HG03558 (cell line): ENCODE results near the gene PTPRN2.

Source experiments
- ATAC-seq: cut with Tn5 transposase; IDR thresholded peaks from one replicate; pipeline ENCODE4 v1.9.1; 2021; ENCODE audit warnings: moderate number of reproducible peaks; ENCODE audit not compliant: unreplicated experiment; ENCODE audit errors: extremely low read depth

PTPRN2 gene

DNA sequence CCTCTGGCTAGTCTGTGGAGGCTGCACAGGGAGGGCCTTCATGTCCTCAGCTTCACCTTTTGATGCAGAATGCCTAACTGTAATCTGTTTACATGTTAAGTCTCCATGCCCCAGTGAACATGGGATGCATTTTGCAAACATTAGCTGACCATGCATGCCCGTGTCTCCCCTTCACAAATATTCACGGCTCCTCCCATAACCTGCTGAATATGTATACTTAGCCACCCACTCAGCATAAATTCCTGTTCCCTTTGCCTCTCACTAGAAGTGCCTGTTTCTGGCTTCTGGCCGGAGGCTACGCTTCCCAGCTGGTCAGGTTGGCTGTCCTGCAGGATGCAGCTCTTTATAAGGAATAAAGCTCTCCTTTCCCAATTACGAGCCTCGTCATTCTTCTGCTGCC lies 698.1 kb downstream of the PTPRN2 start:
- no peak for ATAC-seq

- no peak for ATAC-seq
These were observed 699.0 kb downstream of the PTPRN2 start for GRCh38 chr7:157888579-157888978.

DNA sequence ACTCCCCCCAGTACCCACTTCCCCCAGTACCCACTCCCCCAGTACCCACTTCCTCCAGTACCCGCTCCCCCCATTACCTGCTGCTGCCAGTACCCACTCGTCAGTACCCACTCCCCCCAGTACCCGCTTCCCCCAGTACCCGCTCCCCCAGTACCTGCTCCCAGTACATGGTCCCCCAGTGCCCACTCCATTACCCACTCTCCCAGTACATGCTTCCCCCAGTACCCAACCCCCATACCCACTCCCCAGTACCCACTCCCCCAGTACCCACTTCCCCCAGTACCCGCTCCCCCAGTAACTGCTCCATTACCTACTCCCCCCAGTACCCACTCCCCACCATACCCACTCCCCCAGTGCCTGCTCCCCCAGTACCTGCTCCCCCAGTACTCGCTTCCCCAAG lies 700.2 kb downstream of the PTPRN2 start:
- ATAC-seq, result no peak

- no peak for ATAC-seq
These were observed 700.9 kb downstream of the PTPRN2 start for GRCh38 chr7:157886711-157887110.

DNA sequence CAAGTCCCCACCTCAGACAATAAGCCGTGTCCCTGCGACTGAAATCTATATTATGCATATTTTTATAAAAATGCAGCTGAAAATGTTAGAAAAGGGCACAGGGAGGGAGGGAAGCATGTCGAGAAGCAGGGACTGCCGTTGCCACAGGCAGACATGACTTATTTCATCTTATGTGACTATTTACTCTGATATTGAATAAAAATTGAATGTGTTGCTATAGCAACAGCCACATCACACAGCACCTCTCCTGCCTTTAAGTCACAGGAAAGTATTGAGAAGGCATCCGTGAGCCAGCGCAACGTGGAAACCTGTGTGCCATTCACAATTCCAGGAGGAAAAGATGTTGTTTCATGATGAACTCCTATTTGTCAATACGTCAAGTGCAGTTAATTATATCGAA lies 701.4 kb downstream of the PTPRN2 start:
- no peak for ATAC-seq

DNA sequence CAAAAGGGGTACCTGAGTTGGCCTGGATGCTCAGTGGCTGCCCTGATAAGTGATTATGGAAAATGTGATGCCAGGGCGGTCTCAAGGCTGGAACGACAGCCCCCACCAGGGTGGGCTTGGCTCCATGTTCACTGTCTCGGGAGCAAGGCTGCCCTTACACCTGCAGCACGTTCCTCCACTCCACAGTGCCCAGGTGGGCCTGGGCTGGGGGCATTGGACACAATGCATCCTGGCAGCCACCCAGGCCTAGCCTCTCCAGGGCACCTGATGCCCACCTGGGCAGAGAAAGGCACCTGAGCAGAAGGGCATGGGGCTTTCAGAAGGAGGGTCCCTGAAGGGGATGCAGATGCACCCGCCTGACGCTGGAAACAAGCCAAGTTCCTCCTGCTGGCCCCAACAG lies 702.5 kb downstream of the PTPRN2 start:
- no peak for ATAC-seq

- ATAC-seq, result no peak
These were observed 703.1 kb downstream of the PTPRN2 start for GRCh38 chr7:157884461-157885062.

DNA sequence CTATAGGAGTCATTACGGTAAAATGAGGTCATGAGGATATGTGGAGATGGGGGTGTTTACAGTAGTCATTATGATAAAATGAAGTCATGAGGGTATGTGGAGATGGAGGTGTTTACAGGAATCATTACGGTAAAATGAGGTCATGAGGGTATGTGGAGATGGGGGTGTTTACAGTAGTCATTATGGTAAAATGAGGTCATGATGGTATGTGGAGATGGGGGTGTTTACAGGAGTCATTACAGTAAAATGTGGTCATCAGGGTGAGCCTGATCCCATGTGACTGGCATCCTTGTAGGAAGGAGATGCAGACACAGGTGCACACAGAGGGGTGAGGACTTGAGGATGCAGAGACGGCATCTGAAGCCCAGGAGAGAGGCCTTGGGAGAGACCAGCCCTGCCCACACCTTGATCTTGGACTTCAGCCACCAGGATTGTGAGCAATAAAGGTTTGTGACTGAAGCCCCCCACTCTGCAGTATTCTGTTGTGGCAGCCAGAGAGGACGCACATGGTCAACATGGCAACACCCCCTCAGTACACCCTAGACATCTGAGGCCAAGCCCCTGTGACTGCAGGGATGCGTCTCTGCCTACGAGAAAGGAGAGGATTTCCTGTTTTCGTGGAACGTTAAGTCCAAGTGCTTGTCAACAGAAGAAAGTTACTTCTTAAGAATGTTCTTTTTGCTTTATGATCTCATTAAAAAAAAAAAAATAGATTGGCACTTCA lies 706.4 kb downstream of the PTPRN2 start:
- ATAC-seq, result no peak

- ATAC-seq, result no peak
These were observed 708.2 kb downstream of the PTPRN2 start for GRCh38 chr7:157879391-157879790.

GRCh38 chr7:157877298-157878090 lies 710.1 kb downstream of the PTPRN2 start:
- no peak for ATAC-seq

GRCh38 chr7:157876469-157877285 lies 710.9 kb downstream of the PTPRN2 start:
- no peak for ATAC-seq

- no peak for ATAC-seq
These were observed 712.1 kb downstream of the PTPRN2 start for GRCh38 chr7:157875230-157876179.

- no peak for ATAC-seq
These were observed 712.8 kb downstream of the PTPRN2 start for GRCh38 chr7:157874870-157875229.

- no peak for ATAC-seq
These were observed 713.3 kb downstream of the PTPRN2 start for GRCh38 chr7:157874208-157874816.

GRCh38 chr7:157873664-157874063 lies 714.0 kb downstream of the PTPRN2 start:
- no peak for ATAC-seq

DNA sequence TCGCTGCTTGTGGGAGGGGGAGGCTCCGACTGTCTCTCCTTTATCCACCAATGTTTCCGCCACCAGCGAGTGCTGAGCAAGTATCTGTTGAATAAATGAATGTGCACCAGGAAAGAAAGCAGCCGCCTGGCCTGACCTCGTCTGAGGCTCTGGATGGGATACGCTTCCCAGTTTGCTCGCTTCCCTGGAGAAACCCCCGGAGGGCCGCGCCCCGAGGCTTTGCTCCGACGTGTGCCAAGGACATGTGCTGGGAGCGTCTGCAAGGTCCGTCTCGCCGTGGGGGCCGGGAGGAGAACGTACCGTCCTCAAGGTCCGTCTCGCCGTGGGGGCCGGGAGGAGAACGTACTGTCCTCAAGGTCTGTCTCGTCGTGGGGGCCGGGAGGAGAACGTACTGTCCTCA lies 714.4 kb downstream of the PTPRN2 start:
- no peak for ATAC-seq

DNA sequence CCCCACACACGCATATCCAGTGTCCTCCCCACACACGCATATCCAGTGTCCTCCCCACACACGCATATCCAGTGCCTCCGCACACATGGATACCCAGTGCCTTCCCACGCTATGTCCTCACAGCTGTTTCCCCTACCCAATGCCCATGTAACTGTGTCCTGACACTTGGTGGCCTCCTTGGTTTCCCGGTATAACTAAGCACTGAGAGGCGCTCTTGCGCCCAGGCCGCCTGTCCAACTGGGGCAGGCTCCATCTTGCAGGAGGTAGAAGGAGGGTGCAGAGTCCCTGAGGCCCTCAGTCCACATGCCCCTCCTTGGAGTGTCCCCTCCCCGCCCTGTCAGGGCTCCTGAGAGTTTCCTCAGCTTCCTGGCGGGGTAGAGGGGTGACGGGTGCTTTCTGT lies 715.2 kb downstream of the PTPRN2 start:
- no peak for ATAC-seq

DNA sequence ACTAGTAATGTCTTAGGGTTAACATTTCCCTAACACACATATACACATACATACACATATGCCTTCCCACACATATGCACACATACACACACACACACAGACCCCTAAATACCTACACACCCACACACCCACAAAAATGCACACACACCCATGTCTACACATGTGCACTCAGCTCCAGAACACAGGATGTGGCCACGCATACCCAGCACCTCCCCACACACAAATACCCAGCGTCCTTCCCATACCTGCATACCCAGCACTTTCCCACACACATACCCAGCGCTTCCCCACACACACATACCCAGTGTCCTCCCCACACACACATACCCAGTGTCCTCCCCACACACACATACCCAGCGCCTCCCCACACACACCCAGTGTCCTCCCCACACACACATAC lies 715.9 kb downstream of the PTPRN2 start:
- no peak for ATAC-seq

DNA sequence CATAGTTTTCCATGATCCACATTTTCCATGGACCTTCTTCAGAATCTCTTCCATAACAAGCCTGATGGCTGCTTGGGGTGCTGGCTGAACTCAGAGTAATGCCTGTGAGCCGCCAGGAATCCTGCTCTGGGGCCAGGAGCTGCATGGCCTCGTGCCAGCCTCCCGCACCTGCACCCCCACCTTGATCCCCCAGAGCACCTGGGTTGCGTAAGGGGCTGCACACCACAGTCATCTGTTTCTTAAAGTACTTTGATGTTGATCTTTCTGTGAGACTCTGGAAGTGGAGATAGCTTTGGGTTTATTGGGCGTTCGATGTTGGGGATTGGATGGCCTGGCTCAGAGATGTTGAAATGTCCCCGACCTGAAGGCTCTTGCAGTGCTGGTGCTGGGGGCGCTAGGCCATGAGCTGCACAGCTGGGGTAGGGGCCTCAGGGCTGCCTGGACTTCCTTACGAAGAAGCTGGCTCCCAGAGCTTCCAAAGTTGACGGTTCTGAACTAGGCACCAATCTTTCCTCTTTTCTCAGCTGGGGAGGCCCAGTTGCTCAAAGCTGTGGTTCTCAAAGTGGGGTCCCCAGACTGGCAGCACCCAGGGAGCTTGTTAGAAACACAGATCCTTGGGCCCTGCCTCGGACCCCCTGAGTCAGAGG lies 716.9 kb downstream of the PTPRN2 start:
- ATAC-seq, result no peak
